ENCODE results near the gene HDAC5.
"Not testable (repeated sequence)": the region's sequence is repeated elsewhere in the genome, so short reads cannot be mapped to it uniquely, and the experiment has no call there.

Gene HDAC5

GRCh38 chr17:44066204-44066930 lies 57.1 kb downstream of the HDAC5 start, which contains the start of gene LSM12:
Gene LSM12 (minus strand): TSS chr17:44066671. CDS start chr17:44066587, 84 bp downstream.
- peak; percentile 82 for DNase-seq

GRCh38 chr17:44065668-44066203 lies 57.7 kb downstream of the HDAC5 start:
- DNase-seq, result no peak

GRCh38 chr17:44063704-44064639 lies 59.5 kb downstream of the HDAC5 start:
- no peak for DNase-seq

- DNase-seq, result no peak
Observed at GRCh38 chr17:44062871-44063270, 60.6 kb downstream of the HDAC5 start.

GRCh38 chr17:44061446-44061845 lies 62.0 kb downstream of the HDAC5 start:
- no peak for DNase-seq

GRCh38 chr17:44059101-44059892 lies 64.1 kb downstream of the HDAC5 start:
- no peak for DNase-seq

GRCh38 chr17:44053125-44053872 lies 70.1 kb downstream of the HDAC5 start:
- no peak for DNase-seq

GRCh38 chr17:44049294-44050060 lies 74.0 kb downstream of the HDAC5 start:
- no peak for DNase-seq

GRCh38 chr17:44046893-44047292 lies 76.5 kb downstream of the HDAC5 start:
- DNase-seq, result not testable (repeated sequence)

- DNase-seq, result no peak
Observed at GRCh38 chr17:44045486-44045885, 78.0 kb downstream of the HDAC5 start.

GRCh38 chr17:44044071-44044470 lies 79.4 kb downstream of the HDAC5 start:
- DNase-seq, result no peak

GRCh38 chr17:44043272-44043696 lies 80.2 kb downstream of the HDAC5 start:
- no peak for DNase-seq

GRCh38 chr17:44039829-44040635 lies 83.4 kb downstream of the HDAC5 start:
- no peak for DNase-seq

- DNase-seq, result no peak
Observed at GRCh38 chr17:44038604-44039011, 84.8 kb downstream of the HDAC5 start.

GRCh38 chr17:44037471-44037870 lies 86.0 kb downstream of the HDAC5 start:
- no peak for DNase-seq

GRCh38 chr17:44034688-44035087 lies 88.8 kb downstream of the HDAC5 start:
- DNase-seq, result not testable (repeated sequence)

- no peak for DNase-seq
Observed at GRCh38 chr17:44033861-44034408, 89.5 kb downstream of the HDAC5 start.

GRCh38 chr17:44030482-44030881 lies 93.0 kb downstream of the HDAC5 start:
- no peak for DNase-seq

- no peak for DNase-seq
Observed at GRCh38 chr17:44029736-44030135, 93.7 kb downstream of the HDAC5 start.
